Caco-2 (cell line): ENCODE data around the gene RYR2. TPM values are rescaled to one million over a fixed set of nuclear protein-coding genes. Genes with fewer than 3 reads are reported as not detected.

Experiments
- BruUV-seq: library from RNA; stranded (reverse); fragments of 400-500 nt; replicated peaks from 2 replicates; lab custom pipeline; 2021; lab: Mats Ljungman, UMichigan
- CTCF ChIA-PET: fragments of 300-600 bp; sonication (Branson Sonifier 250); formaldehyde crosslinking; loops from one replicate; lab custom pipeline; 2022; ENCODE audit warnings: antibody characterized with exemption; lab: Charles Lee
- POLR2A ChIA-PET: fragments of 300-600 bp; sonication (Branson Sonifier 250); formaldehyde crosslinking; loops from one replicate; lab custom pipeline; 2022; ENCODE audit warnings: antibody characterized with exemption; lab: Charles Lee
- DNase-seq, 2 experiments: peaks; one replicate each; pipeline versions ENCODE4 v3.0.0 to v3.0.0-alpha.2; 2020 to 2022
- H3K27me3 ChIP-seq: replicated peaks from 2 replicates; pipeline ENCODE4 v1.6.0; 2011; ENCODE audit warnings: low read length; ENCODE audit not compliant: control insufficient read depth, insufficient read depth
- H3K36me3 ChIP-seq: 2 replicates; pipeline ENCODE4 v1.5.1; 2011; ENCODE audit warnings: low read length; ENCODE audit not compliant: control insufficient read depth, insufficient read depth
- H3K4me1 ChIP-seq: fragments of 250-450 bp; sonication (Bioruptor Pico); 2 replicates; pipeline ENCODE4 v1.5.1; 2020; ENCODE audit warnings: mild to moderate bottlenecking
- H3K4me3 ChIP-seq: 2 replicates; pipeline ENCODE4 v1.5.1; 2011; ENCODE audit warnings: low read depth, mild to moderate bottlenecking, control low read depth, low read length
- H3K9me3 ChIP-seq: fragments of 250-450 bp; sonication (Bioruptor Pico); 2 replicates; pipeline ENCODE4 v1.5.1; 2020; ENCODE audit warnings: mild to moderate bottlenecking, moderate library complexity
- H3K27ac Mint-ChIP-seq: one replicate; pipeline ENCODE4 v1.8.0; 2022; ENCODE audit warnings: mixed read lengths; ENCODE audit not compliant: unreplicated experiment
- H3K27me3 Mint-ChIP-seq: one replicate; pipeline ENCODE4 v1.8.0; 2022; ENCODE audit warnings: mixed read lengths; ENCODE audit not compliant: insufficient read depth, unreplicated experiment
- H3K36me3 Mint-ChIP-seq: one replicate; pipeline ENCODE4 v1.8.0; 2022; ENCODE audit warnings: mild to moderate bottlenecking, mixed read lengths; ENCODE audit not compliant: insufficient read depth, unreplicated experiment
- H3K4me1 Mint-ChIP-seq: one replicate; pipeline ENCODE4 v1.8.0; 2022; ENCODE audit warnings: low read depth, mixed read lengths; ENCODE audit not compliant: unreplicated experiment
- H3K4me3 Mint-ChIP-seq: one replicate; pipeline ENCODE4 v1.8.0; 2022; ENCODE audit warnings: mild to moderate bottlenecking, moderate library complexity, mixed read lengths; ENCODE audit not compliant: unreplicated experiment
- H3K9me3 Mint-ChIP-seq: one replicate; pipeline ENCODE4 v1.8.0; 2022; ENCODE audit warnings: mixed read lengths; ENCODE audit not compliant: unreplicated experiment
- CTCF ChIP-seq, 2 experiments: fragments of 200-600 bp in 1 of 2; IDR thresholded peaks; 1 replicate in 1 of 2; 2 replicates in 1 of 2; pipeline versions ENCODE4 v1.5.1 to v1.8.0; 2011 to 2022; ENCODE audit warnings: antibody characterized with exemption in 1 of 2, control low read depth in 1 of 2, inconsistent platforms in 1 of 2, low read depth in 1 of 2, low read length in 1 of 2, mild to moderate bottlenecking in 1 of 2, moderate library complexity in 1 of 2; ENCODE audit not compliant: insufficient read depth in 1 of 2, severe bottlenecking in 1 of 2, unreplicated experiment in 1 of 2
- intact Hi-C: fragments of 100-400 bp; cut with micrococcal nuclease; formaldehyde crosslinking; loops from one replicate; pipeline ENCODE4 v1.10.0; 2022; ENCODE audit not compliant: unreplicated experiment
- total RNA-seq: library from RNA; stranded (reverse); gene quantifications from 2 replicates; pipeline ENCODE4 v1.2.3, GENCODE V29; 2022

The RYR2 gene
- total RNA-seq, 1 experiment from 2014 or later: 3.4 TPM

- no peaks in the 10 kb centered on the region for H3K9me3 Mint-ChIP-seq
- no peak for TF ChIP-seq CTCF (IDR thresholded peaks at IDR 0.05; ENCODE audit: insufficient read depth in 1 of 2, low read depth in 1 of 2, low read length in 1 of 2, severe bottlenecking in 1 of 2, unreplicated experiment in 1 of 2)
- ChIA-PET CTCF (no interaction called here), POLR2A (no interaction called here)
- H3K4me1 Mint-ChIP-seq: no peaks in the 10 kb centered on the region
- H3K27ac Mint-ChIP-seq: no peak overlapping the region
- Histone ChIP-seq H3K27me3 (no peaks in the 10 kb centered on the region), H3K36me3 (no peaks in the 10 kb centered on the region), H3K9me3 (no peaks in the 10 kb centered on the region), H3K4me3 (no peak overlapping the region), H3K4me1 (no peaks in the 10 kb centered on the region)
- H3K4me3 Mint-ChIP-seq: no peak overlapping the region
- H3K36me3 Mint-ChIP-seq: no peaks in the 10 kb centered on the region
- H3K27me3 Mint-ChIP-seq: peaks cover 4% of the 10 kb centered on the region
- no peak for DNase-seq
- intact Hi-C loops: no loop called here
- no TSS peak for BruUV-seq
Observed at GRCh38 chr1:237873487-237874211, 831.7 kb downstream of the RYR2 start.

DNA sequence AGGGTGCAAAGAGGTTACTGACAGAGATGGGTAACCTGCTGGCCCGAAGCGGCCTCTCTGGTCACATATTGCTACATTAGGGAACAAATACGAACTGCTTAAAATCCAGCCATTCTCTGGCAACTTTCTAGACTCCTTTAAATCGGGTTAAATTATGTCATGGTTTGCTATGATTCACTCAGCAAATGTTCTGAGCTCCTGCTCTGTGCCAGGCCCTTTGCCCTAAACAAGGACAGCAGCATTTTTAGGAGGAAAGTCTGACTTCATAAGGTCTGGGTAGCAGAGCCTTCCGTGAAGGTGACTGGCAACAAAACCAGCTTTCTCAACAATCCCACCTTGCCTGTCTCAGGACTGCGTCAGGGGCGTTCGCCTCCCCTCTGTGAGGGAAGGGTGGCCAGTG, 833.3 kb downstream of the RYR2 start:
- intact Hi-C loops: no loop called here
- Mint-ChIP-seq H3K4me3 (no peak overlapping the region), H3K27ac (no peak overlapping the region), H3K4me1 (no peaks in the 10 kb centered on the region), H3K27me3 (peaks cover 7% of the 10 kb centered on the region), H3K9me3 (no peaks in the 10 kb centered on the region), H3K36me3 (no peaks in the 10 kb centered on the region)
- DNase-seq: no peak
- Histone ChIP-seq H3K9me3 (no peaks in the 10 kb centered on the region), H3K36me3 (no peaks in the 10 kb centered on the region), H3K27me3 (no peaks in the 10 kb centered on the region; the same call in 1 of the 2 replicates), H3K4me1 (no peaks in the 10 kb centered on the region), H3K4me3 (no peak overlapping the region)
- ChIA-PET POLR2A (no interaction called here), CTCF (no interaction called here)
- no TSS peak for BruUV-seq
- no peak for TF ChIP-seq CTCF (IDR thresholded peaks at IDR 0.05; ENCODE audit: insufficient read depth in 1 of 2, low read depth in 1 of 2, low read length in 1 of 2, severe bottlenecking in 1 of 2, unreplicated experiment in 1 of 2)

GRCh38 chr1:237877631-237878030, 835.6 kb downstream of the RYR2 start:
- Histone ChIP-seq H3K4me3 (no peak overlapping the region), H3K4me1 (no peaks in the 10 kb centered on the region), H3K36me3 (no peaks in the 10 kb centered on the region), H3K9me3 (no peaks in the 10 kb centered on the region), H3K27me3 (no peaks in the 10 kb centered on the region; the same call in 1 of the 2 replicates)
- POLR2A ChIA-PET: no interaction called here
- no peak for TF ChIP-seq CTCF (IDR thresholded peaks at IDR 0.05; ENCODE audit: insufficient read depth in 1 of 2, low read depth in 1 of 2, low read length in 1 of 2, severe bottlenecking in 1 of 2, unreplicated experiment in 1 of 2)
- intact Hi-C loops: no loop called here
- Mint-ChIP-seq H3K36me3 (no peaks in the 10 kb centered on the region), H3K4me1 (no peaks in the 10 kb centered on the region), H3K9me3 (peaks cover under 1% of the 10 kb centered on the region), H3K27me3 (peaks cover 3% of the 10 kb centered on the region), H3K27ac (no peak overlapping the region), H3K4me3 (no peak overlapping the region)
- CTCF ChIA-PET: interaction anchor here (0.7 kb wide), 1 partner anchor 13 kb away, joined by 3 read pairs; no protein-coding TSS in a partner anchor
- no peak for DNase-seq
- no TSS peak for BruUV-seq
